ENCODE measurements around the gene TMEM147. TPM values are rescaled to one million over a fixed set of nuclear protein-coding genes. Genes with fewer than 3 reads are reported as not detected.

Gene TMEM147
- total RNA-seq, 2 donors from 2014 or later: 93.3 to 106 TPM

DNA sequence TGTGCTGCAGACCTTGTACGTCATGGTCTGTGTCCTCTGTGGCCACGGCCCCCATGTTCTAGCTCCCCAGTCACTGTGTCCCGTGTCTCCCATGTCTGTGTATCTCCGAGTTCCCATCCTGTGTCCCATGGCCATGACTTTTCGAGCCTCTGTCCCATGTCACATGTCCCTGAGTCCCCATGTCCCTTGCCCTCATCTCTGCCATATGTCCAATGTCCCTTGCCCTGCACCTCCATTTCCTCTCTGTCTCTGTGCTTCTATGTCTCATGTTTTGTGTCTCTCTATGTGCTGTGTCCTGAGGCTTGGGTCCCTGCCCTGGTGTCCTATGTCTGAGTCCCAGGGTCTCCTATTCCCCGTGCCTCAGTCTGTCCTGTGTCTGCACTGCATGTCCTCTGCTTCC, 16.0 kb downstream of the TMEM147 start:
- TF ChIP-seq, protein P1, sequence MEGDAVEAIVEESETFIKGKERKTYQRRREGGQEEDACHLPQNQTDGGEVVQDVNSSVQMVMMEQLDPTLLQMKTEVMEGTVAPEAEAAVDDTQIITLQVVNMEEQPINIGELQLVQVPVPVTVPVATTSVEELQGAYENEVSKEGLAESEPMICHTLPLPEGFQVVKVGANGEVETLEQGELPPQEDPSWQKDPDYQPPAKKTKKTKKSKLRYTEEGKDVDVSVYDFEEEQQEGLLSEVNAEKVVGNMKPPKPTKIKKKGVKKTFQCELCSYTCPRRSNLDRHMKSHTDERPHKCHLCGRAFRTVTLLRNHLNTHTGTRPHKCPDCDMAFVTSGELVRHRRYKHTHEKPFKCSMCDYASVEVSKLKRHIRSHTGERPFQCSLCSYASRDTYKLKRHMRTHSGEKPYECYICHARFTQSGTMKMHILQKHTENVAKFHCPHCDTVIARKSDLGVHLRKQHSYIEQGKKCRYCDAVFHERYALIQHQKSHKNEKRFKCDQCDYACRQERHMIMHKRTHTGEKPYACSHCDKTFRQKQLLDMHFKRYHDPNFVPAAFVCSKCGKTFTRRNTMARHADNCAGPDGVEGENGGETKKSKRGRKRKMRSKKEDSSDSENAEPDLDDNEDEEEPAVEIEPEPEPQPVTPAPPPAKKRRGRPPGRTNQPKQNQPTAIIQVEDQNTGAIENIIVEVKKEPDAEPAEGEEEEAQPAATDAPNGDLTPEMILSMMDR (IDR thresholded peaks at IDR 0.05): no peak
- Histone ChIP-seq H3K9me3 (no peaks in the 10 kb centered on the region), H3K36me3 (no peaks in the 10 kb centered on the region), H3K4me1 (peaks cover 0 to 14% of the 10 kb centered on the region in 2 donors), H3K27ac (no peak overlapping the region), H3K27me3 (peaks cover 0 to 9% of the 10 kb centered on the region in 2 donors), H3K4me3 (no peak overlapping the region)
- no peak for DNase-seq (ENCODE audit: low spot score)

DNA sequence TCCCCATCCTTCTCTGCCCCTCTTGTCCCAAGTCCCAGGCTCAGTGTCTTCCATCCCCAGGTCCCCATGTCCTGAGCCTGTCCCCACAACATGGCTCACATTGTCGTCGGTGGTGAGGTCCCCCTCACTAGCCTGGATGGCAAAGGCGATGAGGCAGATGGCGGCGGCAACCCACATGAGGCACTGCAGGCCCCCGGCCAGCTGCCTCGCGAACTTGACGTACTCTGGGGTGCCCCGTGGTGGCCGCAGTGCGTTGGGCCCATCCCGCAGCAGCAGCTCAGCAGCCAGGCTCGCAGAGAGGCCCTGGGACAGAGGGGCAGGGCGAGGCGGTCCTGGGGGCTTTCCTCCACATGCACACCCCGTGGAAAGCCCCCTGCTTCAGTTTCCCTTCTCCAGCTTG, 16.9 kb downstream of the TMEM147 start:
- Histone ChIP-seq H3K27me3 (peaks cover 0 to 9% of the 10 kb centered on the region in 2 donors), H3K27ac (no peak overlapping the region), H3K4me1 (peaks cover 0 to 13% of the 10 kb centered on the region in 2 donors), H3K9me3 (no peaks in the 10 kb centered on the region), H3K36me3 (no peaks in the 10 kb centered on the region), H3K4me3 (no peak overlapping the region)
- DNase-seq (ENCODE audit: low spot score): no peak
- TF ChIP-seq, protein P1 (IDR thresholded peaks at IDR 0.05): no peak

DNA sequence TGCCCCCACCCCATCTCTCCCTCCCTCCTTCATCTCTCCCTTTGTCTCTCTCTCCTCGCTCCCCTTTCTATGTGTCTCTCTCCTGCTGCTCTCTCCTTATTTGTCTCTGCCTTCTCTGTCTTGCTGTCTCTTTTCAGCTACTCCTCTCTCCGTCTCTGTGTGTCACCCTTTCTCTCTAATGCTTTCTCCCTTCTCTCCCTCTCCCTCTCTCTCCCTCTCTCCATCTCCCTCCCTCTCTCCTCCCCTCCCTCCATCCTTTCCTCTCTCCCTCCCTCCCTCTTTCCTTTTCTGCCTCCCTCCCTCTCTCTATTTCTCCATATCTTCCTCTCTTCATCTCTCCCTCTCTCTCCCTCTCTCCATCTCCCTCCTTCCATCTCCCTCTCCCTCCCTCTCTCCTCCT, 17.4 kb downstream of the TMEM147 start:
- Histone ChIP-seq H3K9me3 (no peaks in the 10 kb centered on the region), H3K27me3 (peaks cover 0 to 9% of the 10 kb centered on the region in 2 donors), H3K4me1 (peaks cover 0 to 9% of the 10 kb centered on the region in 2 donors), H3K36me3 (no peaks in the 10 kb centered on the region), H3K4me3 (no peak overlapping the region), H3K27ac (no peak overlapping the region)
- no peak for DNase-seq (ENCODE audit: low spot score)
- TF ChIP-seq, protein P1 (IDR thresholded peaks at IDR 0.05): no peak

DNA sequence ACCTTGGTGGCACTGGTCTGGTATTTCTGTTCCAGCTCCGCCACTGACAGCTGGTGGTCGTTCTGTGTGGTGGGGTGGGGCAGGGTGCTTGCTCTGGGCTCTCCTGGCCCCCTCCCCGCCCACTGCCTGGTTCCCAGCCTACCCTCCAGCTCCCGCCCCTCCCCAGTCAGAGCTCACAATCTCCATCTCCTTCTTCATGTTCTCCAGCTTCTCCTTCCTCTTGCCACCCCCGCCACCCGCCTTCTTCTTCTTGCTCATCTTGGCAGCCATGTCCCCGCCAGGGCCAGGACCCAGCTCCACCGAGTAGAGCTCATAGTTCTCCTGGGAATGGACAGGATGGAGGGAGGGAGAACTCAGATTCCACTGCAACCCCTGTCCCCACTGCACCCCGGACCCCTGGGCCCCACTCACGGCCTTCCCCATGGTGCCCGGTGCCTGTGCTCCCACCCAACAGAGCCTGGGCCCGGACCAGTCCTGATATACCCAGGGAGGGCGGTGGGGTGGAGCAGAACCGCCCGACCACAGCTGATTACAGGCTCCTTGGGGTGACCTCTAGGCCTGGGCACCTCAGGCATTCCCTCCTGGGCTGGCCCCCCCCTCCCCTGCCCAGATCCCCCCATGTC, 17.9 kb downstream of the TMEM147 start, which contains the start of gene ATP4A:
Gene ATP4A (minus strand): TSS at position 452 of the 623 bp plus-strand sequence. CDS start 29 bp downstream, at position 423.
- no peak for DNase-seq (ENCODE audit: low spot score)
- Histone ChIP-seq H3K9me3 (no peaks in the 10 kb centered on the region), H3K4me1 (peaks cover 0 to 3% of the 10 kb centered on the region in 2 donors), H3K4me3 (no peak within 1 kb of the TSS), H3K27ac (no peak within 1 kb of the TSS), H3K36me3 (no peaks in the 10 kb centered on the region), H3K27me3 (peaks cover 0 to 5% of the 10 kb centered on the region in 2 donors)
- TF ChIP-seq, protein P1 (IDR thresholded peaks at IDR 0.05): no peak

DNA sequence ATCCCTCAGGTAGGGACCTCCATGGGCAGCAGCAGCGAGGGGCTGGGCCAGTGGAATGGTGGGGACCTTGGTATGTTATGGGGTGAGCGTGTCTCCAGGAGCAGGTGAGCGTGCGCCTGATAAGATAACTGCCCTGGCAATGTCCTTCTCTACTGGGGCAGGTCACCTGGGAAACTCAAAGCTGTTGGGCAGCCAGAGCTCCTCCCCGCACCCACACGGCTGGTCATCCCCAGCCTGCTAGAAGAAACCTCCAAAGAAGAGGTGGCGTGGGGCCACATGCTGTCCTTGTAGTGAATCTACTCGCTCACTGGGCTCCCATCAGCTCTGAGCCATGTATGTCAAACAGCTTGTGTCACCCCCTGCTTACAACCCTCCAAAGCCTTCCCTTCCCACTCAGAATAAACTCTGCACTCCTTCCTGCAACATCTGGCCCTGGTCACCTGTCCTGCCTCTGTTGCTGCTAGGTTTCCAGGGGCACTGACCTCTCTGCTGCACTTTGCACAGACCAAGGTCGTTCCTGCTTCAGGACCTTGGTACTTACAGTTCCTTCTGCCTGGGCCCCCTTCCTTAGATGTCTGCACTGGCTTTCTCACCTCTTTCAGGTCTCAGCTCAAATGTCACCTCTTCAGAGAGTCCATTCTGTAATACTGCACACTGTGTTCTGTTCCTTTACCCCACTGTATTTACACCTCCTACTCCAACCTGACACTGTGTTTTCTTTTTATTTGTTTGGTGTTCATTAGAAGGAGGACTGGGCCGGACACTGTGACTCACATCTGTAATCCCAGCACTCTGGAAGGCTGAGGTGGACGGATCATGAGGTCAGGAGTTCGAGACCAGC, 19.8 kb downstream of the TMEM147 start:
- Histone ChIP-seq H3K4me1 (no peaks in the 10 kb centered on the region), H3K36me3 (no peaks in the 10 kb centered on the region), H3K9me3 (no peaks in the 10 kb centered on the region), H3K27ac (no peak overlapping the region), H3K27me3 (no peaks in the 10 kb centered on the region), H3K4me3 (no peak overlapping the region)
- no peak for DNase-seq (ENCODE audit: low spot score)
- TF ChIP-seq, protein P1 (IDR thresholded peaks at IDR 0.05): no peak

Data from right atrium auricular region (tissue), 2 donors.